Smooth muscle cell of the brain vasculature (primary cell): ENCODE data around the gene MRTFB.
"Not testable (repeated sequence)": the region's sequence is repeated elsewhere in the genome, so short reads cannot be mapped to it uniquely, and the experiment has no call there.

Experiments
- DNase-seq: peaks from one replicate; pipeline ENCODE4 v3.0.0-alpha.2; 2012; ENCODE audit warnings: low read depth, low spot score

The MRTFB gene

GRCh38 chr16:14105760-14106375 lies 34.7 kb downstream of the MRTFB start:
- DNase-seq: no peak

GRCh38 chr16:14106457-14106856 lies 35.3 kb downstream of the MRTFB start:
- no peak for DNase-seq

DNA sequence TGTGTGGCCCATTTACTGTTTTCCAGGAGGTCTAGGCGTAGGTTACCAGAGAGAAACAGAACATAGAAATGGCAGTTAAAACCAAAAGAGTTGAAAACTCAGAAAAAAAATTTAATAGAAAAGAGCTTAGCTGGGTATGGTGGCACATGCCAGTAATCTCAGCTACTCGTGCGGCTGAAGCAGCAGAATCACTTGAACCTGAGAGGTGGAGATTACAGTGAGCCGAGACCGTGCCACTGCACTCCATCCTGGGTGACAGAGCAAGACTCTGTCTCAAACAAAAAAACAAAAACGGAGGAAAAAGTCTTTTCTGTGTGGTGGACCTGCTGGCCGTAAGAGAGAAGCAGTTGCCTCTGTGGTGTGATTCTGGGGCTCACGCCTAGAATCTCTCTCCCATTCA lies 35.8 kb downstream of the MRTFB start:
- DNase-seq: no peak

DNA sequence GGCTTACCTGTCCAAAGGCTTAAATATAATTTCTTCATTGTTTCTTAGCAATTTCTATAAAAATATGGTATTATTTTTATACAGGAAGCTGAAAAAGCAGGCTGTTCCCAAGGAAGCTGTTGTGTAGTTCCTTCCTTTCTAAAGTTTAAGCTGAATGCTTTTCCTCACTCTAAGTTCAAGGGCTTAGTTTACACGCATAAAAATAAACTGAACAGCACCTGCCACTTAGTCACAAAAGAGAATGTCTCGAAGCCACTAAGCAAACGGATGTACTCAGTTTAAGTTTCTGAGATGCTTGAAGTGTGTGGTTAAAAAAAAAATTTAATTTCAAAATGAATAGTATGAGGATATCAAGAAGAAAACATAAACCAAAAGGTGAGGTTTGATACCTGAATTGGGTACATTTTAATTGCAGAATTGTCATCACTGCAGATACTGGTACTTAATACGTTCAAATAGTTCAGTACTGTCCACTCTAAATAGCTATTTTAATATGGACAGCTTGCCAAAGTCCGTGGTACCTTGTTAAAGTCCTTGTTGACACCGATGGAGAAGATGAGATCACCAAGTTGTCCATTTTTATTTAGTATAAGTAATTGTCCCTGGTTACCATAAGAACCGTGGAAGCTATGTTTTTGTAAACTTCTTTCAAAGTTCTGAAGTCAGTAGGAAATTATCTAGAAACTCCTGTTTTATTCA lies 38.1 kb downstream of the MRTFB start:
- no peak for DNase-seq

- no peak for DNase-seq
Observed at GRCh38 chr16:14109782-14110727, 38.9 kb downstream of the MRTFB start.

GRCh38 chr16:14110728-14111251 lies 39.7 kb downstream of the MRTFB start:
- no peak for DNase-seq

DNA sequence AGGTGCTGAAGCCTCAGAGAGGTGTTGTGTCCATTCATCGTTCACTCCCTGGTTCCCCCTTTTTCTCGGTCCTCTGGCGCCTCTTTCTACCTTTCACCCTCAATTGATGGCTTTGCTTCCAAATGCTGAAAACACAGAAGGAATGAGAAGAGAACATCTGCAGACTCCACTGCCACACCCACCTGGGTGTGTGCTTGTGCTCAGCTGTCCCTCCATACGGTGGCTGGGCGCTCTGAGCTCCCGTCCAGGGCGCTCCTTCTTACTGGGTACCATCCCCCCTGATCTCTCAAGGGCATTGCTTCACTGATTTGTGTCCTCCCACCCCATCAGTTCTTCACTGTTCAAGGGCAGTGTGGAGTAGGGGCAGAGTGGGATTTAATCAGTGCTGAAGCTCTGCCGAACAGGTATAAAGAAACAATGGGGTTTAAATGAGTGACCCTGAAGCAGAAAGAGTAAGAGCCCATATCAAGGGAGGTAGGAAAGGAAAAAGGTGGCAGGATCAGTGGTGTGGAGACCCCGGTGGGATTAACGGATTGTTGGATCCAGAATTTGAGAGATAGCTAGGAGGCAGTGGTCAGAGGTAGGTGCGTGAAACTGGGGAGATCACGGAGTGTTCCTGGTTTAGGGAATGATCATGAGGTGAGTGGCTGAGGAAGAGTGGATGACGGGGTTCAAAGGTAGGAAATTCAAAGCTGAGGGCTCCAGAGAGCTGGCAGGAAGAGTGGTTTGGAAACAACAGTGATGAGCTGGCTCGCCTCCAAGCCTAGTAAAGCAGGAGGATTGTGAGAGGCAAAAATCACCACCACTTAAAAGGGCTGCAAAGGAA lies 40.8 kb downstream of the MRTFB start:
- DNase-seq: no peak

DNA sequence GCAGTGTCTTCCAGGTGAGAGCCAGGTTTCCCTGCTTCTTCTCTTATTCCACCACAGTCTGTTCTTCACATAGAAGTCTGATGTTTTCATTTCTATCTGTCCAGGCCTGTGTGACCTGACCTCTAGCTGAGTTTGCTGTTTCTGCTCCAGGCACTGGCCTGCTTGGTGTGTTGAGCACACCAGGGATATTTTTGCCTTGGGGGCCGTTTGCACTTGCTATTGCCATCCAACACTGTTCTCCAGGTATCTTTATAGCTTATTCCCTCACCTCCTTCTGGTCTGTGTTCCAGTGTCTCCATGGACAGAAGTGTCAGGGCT lies 41.4 kb downstream of the MRTFB start:
- no peak for DNase-seq

DNA sequence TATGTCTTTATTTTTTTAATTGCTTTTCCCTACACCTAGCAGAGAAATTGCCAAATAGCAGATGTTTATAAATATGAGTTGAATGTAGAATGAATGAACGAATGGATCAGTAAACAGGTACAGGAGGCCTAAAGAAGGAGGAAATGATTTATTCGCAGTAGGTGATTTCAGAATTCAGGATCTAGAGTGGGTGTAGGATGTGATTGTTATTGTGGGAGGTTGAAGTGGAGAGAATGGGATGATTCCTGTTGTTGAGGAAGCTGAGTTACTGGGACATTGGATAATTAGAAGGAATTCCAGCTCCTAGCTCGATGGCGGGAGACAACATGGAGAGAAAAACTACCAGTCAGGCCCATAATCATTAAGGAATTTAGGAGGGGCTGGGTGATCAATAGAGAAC lies 42.2 kb downstream of the MRTFB start:
- DNase-seq: no peak

GRCh38 chr16:14117051-14117450 lies 45.9 kb downstream of the MRTFB start:
- DNase-seq: no peak

DNA sequence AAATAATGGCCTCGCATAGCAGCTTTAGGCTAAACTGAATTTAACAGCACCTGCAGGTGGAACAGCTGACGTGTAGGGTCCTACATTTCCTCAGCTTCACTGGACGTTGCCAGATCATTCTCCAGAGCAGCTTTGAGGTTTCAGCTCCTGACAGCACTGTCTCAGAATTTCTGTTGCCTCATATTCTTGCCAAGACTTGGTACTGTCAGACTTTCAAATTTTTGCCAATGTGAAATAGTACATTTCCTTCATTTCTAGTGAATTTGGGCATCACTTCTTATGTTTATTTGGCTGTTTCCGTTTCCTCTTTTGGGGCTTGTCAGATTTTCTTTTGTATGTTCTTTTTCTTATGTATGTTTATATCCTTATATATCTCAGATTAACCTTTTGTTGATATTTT lies 48.7 kb downstream of the MRTFB start:
- DNase-seq: no peak

GRCh38 chr16:14120335-14120734 lies 49.2 kb downstream of the MRTFB start:
- DNase-seq: no peak

- no peak for DNase-seq
Observed at GRCh38 chr16:14121142-14121541, 50.0 kb downstream of the MRTFB start.

DNA sequence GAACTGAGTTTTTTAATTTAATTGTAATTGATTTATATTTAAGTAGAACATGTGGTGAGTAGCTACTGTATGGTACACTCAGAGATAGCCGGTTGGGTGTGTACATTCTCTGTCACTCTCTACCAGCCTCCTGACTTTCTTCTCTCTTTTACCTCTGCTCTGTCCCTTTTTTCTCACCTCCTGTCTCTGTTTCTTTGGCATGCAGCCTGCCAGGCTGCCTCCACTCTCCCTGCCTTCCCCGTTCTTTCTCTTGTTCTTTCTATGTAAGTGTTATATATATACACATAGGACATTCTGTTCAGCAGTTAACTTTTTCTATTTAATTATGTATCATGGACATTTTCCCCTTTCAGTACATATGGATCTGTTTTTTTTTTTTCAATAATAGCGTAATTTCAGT lies 50.8 kb downstream of the MRTFB start:
- no peak for DNase-seq

DNA sequence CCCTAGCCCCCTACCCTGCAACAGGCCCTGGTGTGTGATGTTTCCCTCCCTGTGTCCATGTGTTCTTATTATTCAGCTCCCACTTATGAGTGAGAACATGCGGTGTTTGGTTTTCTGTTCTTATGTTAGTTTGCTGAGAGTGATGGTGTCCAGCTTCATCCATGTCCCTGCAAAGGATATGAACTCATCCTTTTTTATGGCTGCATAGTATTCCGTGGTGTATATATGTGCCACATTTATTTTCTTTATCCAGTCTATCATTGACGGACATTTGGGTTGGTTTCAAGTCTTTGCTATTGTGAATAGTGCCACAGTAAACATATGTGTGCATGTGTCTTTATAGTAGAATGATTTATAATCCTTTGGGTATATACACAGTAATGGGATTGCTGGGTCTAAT lies 51.3 kb downstream of the MRTFB start:
- not testable (repeated sequence) for DNase-seq

GRCh38 chr16:14125000-14125681 lies 54.0 kb downstream of the MRTFB start:
- DNase-seq: no peak

DNA sequence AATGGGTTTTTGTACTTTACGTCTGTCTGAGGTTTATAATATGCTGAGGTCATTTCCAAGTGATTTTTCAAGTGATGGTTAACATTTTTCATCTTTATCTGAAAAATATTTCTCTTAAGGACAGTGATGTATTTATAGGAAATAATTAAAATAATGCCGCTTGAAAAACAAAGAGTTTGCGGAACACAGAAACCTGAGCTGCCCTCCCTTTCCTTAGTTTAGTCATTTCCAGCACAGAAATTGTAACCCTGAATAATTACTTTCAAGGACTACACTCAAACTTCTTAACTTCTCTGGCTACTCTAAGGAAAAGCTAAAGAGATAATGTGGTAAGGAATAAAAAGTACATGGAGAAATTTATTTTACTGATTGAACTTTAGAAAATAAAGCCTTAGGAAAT lies 54.6 kb downstream of the MRTFB start:
- DNase-seq: no peak

DNA sequence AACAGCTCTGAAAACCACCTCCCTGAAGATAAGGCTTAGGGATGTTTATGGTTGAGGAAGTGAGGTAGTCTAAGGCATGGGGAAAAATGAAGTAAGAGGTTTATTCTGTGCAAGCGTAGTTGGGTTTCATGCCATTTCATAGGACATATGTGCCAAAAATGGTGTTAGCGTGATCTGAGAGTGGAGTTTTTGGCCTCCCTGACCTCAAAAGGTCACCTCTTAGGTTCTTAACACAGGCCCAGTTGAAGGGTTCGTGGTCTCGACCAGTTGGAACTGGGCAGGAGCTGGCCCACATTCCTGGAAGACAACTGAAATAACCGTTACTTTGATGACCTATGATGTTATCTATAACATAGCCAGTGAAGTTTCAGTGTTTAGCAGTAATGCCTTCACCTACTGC lies 57.0 kb downstream of the MRTFB start:
- no peak for DNase-seq

DNA sequence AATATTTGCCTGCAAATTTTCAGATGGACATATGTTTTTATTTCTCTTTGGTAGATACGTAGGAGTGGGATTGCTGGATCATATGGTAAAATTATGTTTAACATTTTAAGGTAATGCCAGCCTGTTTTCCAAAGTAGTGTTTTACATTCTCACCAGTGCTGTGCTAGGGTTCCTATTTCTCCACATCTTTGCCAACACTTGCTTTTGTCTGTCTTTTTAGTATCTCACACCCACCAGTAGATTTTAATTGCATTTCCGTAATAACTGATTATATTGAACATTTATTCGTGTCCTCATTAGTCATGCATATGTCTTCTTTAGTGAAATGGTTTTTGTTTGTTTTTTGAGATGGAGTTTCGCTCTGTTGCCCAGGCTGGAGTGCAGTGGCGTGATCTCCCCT lies 58.4 kb downstream of the MRTFB start:
- no peak for DNase-seq

- DNase-seq: no peak
Observed at GRCh38 chr16:14131774-14132695, 60.9 kb downstream of the MRTFB start.
